22Rv1 (cell line): ENCODE data around the gene GABRA4.

Experiments used
- ZFX ChIP-seq: fragments of 450-650 bp; IDR thresholded peaks from 2 replicates; pipeline ENCODE4 v1.6.1; 2017; ENCODE audit warnings: antibody characterized with exemption, borderline replicate concordance
- TF ChIP-seq, protein P1 (sequence below): fragments of 450-650 bp; IDR thresholded peaks from 2 replicates; pipeline ENCODE4 v1.5.1; 2017; ENCODE audit warnings: mild to moderate bottlenecking

DNA sequence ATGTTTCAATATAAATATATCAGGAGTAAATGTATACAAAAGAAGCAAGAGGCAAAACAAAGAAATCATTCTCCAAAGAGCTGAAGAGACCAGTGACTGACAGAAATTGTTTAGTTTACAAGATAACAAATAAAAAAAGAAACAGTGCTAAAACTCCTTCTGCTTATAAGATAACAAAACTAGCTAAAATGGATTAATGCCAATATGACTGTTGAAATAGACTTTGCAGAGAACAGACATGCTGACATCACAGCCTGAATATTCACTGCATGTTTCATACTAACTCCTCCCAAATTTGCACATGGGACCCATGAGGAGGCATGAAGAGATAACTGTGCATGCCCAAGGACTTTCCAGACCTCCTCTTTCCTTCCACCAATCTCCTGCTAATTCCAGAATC is 6.2 kb upstream of the GABRA4 start:
- TF ChIP-seq, protein P1, sequence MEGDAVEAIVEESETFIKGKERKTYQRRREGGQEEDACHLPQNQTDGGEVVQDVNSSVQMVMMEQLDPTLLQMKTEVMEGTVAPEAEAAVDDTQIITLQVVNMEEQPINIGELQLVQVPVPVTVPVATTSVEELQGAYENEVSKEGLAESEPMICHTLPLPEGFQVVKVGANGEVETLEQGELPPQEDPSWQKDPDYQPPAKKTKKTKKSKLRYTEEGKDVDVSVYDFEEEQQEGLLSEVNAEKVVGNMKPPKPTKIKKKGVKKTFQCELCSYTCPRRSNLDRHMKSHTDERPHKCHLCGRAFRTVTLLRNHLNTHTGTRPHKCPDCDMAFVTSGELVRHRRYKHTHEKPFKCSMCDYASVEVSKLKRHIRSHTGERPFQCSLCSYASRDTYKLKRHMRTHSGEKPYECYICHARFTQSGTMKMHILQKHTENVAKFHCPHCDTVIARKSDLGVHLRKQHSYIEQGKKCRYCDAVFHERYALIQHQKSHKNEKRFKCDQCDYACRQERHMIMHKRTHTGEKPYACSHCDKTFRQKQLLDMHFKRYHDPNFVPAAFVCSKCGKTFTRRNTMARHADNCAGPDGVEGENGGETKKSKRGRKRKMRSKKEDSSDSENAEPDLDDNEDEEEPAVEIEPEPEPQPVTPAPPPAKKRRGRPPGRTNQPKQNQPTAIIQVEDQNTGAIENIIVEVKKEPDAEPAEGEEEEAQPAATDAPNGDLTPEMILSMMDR: no peak
- TF ChIP-seq ZFX: no peak
